Stimulated activated effector memory CD8-positive, alpha-beta T cell treated with anti-CD3 and anti-CD28 coated beads, Interleukin-12 subunit alpha, Interleukin-12 subunit beta, amount 100 ng/mL, for 72 hours (primary cell): ENCODE measurements around the gene NAB1.
"Not testable (repeated sequence)": the region's sequence is repeated elsewhere in the genome, so short reads cannot be mapped to it uniquely, and the experiment has no call there.

ENCODE experiments used
- ATAC-seq: fragments of 150-1000 bp; cut with Tn5 transposase; 2 replicates; pipeline ENCODE4 v1.10.0; 2021
- DNase-seq, 2 donors: peaks; one replicate each; pipeline ENCODE4 v3.0.0; 2021 to 2022; ENCODE audit warnings: low spot score in 2 of 2
- H3K27ac Mint-ChIP-seq: one replicate; pipeline ENCODE4 v1.8.0; 2022; ENCODE audit warnings: mild to moderate bottlenecking, mixed read lengths
- H3K36me3 Mint-ChIP-seq: one replicate; pipeline ENCODE4 v1.8.0; 2022; ENCODE audit warnings: mild to moderate bottlenecking, mixed read lengths
- H3K4me1 Mint-ChIP-seq: one replicate; pipeline ENCODE4 v1.8.0; 2022; ENCODE audit warnings: mixed read lengths
- H3K4me3 Mint-ChIP-seq: one replicate; pipeline ENCODE4 v1.8.0; 2022; ENCODE audit warnings: mild to moderate bottlenecking, mixed read lengths
- H3K9me3 Mint-ChIP-seq: one replicate; pipeline ENCODE4 v1.8.0; 2022; ENCODE audit warnings: mixed read lengths

The NAB1 gene

GRCh38 chr2:190649035-190649797 is at the start of gene NAB1:
NAB1 (plus strand) TSS chr2:190649083; CDS start chr2:190659177, 10,094 bp downstream.
- H3K4me3 Mint-ChIP-seq = peak within 1 kb of the TSS; percentile 90
- H3K9me3 Mint-ChIP-seq = no peaks in the 10 kb centered on the region
- peak; percentile 56 to 86 for DNase-seq
- H3K36me3 Mint-ChIP-seq = peaks cover 21% of the 10 kb centered on the region
- H3K4me1 Mint-ChIP-seq = peaks cover 19% of the 10 kb centered on the region
- peak within 1 kb of the TSS; percentile 96 for H3K27ac Mint-ChIP-seq
- ATAC-seq = peak; percentile 78

DNA sequence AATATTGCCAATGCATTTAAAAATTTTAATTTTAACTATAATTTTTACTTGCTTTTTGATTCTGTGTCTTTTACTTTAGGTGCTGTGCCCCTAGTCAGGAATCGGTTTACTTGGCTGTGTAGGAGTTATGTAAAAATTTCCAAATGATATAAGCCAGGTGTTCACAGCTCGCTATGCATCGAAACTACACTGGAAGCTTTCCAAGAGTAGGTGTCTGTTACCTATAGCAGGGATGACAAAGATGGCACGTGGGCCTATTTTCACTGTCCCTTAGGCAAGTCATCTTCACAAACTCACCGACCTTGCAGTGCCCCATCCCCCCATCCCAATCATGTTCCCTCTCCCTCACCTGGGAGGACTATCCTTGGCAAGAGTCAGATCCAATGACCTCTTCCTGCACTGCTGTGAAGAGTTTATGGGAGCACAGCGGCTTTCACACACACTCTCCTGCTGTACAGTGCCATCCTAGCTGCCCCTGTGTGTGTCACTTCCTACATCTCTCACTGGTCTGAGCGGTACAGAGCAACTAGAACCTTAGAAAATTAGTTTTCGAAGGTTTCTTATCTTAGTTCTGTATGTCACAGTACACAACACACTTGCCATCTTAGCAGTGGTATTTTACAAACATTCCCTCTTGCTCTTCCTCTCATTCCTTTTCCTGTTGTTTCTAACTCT is 49.2 kb upstream of the NAB1 start:
- Mint-ChIP-seq H3K4me1 (peaks cover 11% of the 10 kb centered on the region), H3K36me3 (no peaks in the 10 kb centered on the region), H3K9me3 (no peaks in the 10 kb centered on the region), H3K4me3 (no peak overlapping the region), H3K27ac (no peak overlapping the region)
- no peak for DNase-seq
- ATAC-seq = no peak

DNA sequence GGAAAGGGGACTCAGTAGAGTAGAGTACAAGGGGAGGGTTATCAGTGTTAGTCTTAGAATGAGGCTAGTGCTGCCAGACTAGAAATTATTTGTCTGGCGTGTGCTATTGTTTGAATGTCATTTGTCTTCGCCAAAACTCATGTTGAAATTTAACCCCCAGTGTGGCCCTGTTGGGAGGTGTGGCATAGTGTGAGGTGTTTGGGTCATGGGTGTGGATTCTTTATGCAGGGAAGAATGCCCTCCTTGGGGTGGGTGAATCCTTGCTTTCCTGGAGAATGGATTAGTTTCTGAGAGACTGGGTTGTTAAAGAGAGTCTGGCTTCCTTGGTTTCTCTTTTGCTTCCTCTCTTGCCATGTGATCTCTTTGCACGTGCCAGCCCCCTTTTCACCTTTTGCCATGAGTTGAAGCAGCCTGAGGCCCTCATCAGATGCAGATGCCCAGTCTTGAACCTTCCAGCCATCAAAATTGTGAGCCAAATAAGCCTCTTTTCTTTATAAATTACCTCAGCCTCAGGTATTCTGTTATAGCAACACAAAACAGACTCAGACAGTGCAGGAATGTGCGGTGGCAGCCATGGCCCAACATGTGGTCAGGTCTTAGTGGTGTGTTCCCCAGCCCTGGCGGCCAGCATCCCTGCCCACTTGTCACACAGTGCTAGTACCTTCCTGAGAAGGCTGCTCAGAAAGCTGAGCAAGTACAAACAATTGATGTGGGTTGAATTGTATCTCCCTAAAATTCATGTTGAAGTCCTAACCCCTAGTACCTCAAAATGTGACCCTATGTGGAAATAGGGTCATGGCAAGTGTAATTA is 48.4 kb upstream of the NAB1 start:
- Mint-ChIP-seq H3K4me1 (peaks cover 11% of the 10 kb centered on the region), H3K4me3 (no peak overlapping the region), H3K27ac (peak overlapping the region; percentile 58), H3K9me3 (no peaks in the 10 kb centered on the region), H3K36me3 (no peaks in the 10 kb centered on the region)
- ATAC-seq (no peak), DNase-seq (no peak)

- no peak for DNase-seq
Observed at GRCh38 chr2:190603374-190603773, 45.5 kb upstream of the NAB1 start.

GRCh38 chr2:190607014-190607597 is 41.8 kb upstream of the NAB1 start:
- ATAC-seq (no peak), DNase-seq (no peak)
- Mint-ChIP-seq H3K36me3 (no peaks in the 10 kb centered on the region), H3K4me3 (no peak overlapping the region), H3K9me3 (no peaks in the 10 kb centered on the region), H3K4me1 (peaks cover 6% of the 10 kb centered on the region), H3K27ac (no peak overlapping the region)

More at GRCh38 chr2:190603374-190603773, 45.5 kb upstream of the NAB1 start:
- Mint-ChIP-seq H3K9me3 (no peaks in the 10 kb centered on the region), H3K4me1 (peaks cover 17% of the 10 kb centered on the region), H3K36me3 (no peaks in the 10 kb centered on the region), H3K4me3 (no peak overlapping the region), H3K27ac (no peak overlapping the region)
- no peak for ATAC-seq

GRCh38 chr2:190607657-190608357 is 41.1 kb upstream of the NAB1 start:
- no peak for ATAC-seq
- H3K36me3 Mint-ChIP-seq = no peaks in the 10 kb centered on the region
- H3K27ac Mint-ChIP-seq = no peak overlapping the region
- H3K9me3 Mint-ChIP-seq = no peaks in the 10 kb centered on the region
- H3K4me1 Mint-ChIP-seq = peaks cover 6% of the 10 kb centered on the region
- DNase-seq = no peak
- no peak overlapping the region for H3K4me3 Mint-ChIP-seq

DNA sequence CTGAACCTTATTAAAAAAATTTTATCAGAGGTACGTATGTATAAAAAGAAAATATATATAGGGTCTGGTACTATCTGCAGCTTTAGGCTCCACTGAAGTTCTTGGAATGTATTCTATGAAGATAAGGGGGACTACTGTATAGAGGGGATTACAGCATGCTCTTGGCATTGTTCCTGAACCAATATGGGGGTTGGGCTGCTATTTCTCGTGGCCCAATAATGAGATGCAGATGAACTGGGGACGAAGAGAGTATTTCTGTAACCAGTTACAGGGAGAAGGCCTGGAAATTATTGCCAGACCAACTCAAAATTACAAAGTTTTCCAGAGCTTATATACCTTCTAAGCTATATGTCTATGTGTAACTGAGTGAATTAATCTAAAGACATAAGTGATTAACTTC is 40.0 kb upstream of the NAB1 start:
- H3K9me3 Mint-ChIP-seq, DNase-seq, H3K4me1 Mint-ChIP-seq, H3K27ac Mint-ChIP-seq, ATAC-seq, H3K36me3 Mint-ChIP-seq, H3K4me3 Mint-ChIP-seq: not testable (repeated sequence)

DNA sequence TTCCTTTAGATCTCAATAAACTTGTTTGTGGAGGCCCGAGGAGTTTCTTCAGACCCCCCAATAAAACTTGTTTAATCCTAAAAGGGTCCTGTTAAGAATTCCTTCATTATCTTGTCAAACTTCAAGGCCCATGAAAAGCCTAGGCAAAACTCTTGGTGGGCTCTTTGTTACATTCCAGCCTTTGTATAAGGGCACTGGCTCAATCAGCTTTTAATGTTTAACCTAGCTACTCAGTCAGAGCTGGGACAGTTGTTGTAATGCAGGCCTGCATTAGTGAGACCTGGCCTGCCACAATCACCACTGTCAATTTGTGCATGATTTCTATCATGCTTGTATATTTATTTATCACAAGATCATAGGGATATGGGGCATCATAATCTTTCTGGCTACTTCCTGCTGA is 39.5 kb upstream of the NAB1 start:
- DNase-seq, H3K27ac Mint-ChIP-seq, H3K9me3 Mint-ChIP-seq, H3K4me1 Mint-ChIP-seq, ATAC-seq, H3K36me3 Mint-ChIP-seq, H3K4me3 Mint-ChIP-seq: not testable (repeated sequence)

DNA sequence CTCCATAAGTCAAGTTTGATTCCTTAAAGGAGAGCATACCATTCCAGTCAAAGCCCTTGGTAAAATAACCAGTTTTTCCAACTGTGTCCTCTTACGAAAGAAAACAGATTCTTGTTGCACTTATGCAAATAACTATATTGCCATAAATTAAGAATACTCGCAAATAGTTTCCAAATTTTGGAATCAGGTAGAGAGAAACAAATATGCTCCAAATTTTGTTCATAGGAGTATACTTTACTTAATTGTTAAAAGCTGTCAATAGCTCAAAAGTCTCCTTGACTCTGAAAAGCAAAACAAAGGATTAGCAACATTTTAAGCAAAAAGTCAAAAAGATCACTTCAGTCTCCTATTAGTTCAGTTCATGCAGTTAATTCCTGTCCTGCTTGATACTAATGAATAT is 38.4 kb upstream of the NAB1 start:
- H3K4me3 Mint-ChIP-seq, H3K27ac Mint-ChIP-seq, H3K9me3 Mint-ChIP-seq, ATAC-seq, H3K36me3 Mint-ChIP-seq, DNase-seq, H3K4me1 Mint-ChIP-seq: not testable (repeated sequence)

GRCh38 chr2:190615555-190616200 is 33.2 kb upstream of the NAB1 start:
- Mint-ChIP-seq H3K4me1 (no peaks in the 10 kb centered on the region), H3K27ac (no peak overlapping the region)

GRCh38 chr2:190618030-190618429 is 30.9 kb upstream of the NAB1 start:
- H3K4me3 Mint-ChIP-seq = no peak overlapping the region
- no peak for ATAC-seq
- no peaks in the 10 kb centered on the region for H3K9me3 Mint-ChIP-seq
- H3K4me1 Mint-ChIP-seq = no peaks in the 10 kb centered on the region
- no peak overlapping the region for H3K27ac Mint-ChIP-seq
- no peak for DNase-seq
- no peaks in the 10 kb centered on the region for H3K36me3 Mint-ChIP-seq

More at GRCh38 chr2:190615555-190616200, 33.2 kb upstream of the NAB1 start:
- no peak overlapping the region for H3K4me3 Mint-ChIP-seq
- no peak for DNase-seq
- H3K9me3 Mint-ChIP-seq = no peaks in the 10 kb centered on the region
- ATAC-seq = no peak
- H3K36me3 Mint-ChIP-seq = no peaks in the 10 kb centered on the region

GRCh38 chr2:190625691-190626090 is 23.2 kb upstream of the NAB1 start:
- no peak overlapping the region for H3K27ac Mint-ChIP-seq
- DNase-seq = no peak
- H3K4me1 Mint-ChIP-seq = peaks cover 18% of the 10 kb centered on the region
- no peak for ATAC-seq
- no peak overlapping the region for H3K4me3 Mint-ChIP-seq
- H3K9me3 Mint-ChIP-seq = peaks cover 6% of the 10 kb centered on the region
- no peaks in the 10 kb centered on the region for H3K36me3 Mint-ChIP-seq

- H3K36me3 Mint-ChIP-seq = no peaks in the 10 kb centered on the region
- H3K9me3 Mint-ChIP-seq = peaks cover 6% of the 10 kb centered on the region
- no peak overlapping the region for H3K4me3 Mint-ChIP-seq
- DNase-seq = no peak
- H3K4me1 Mint-ChIP-seq = peaks cover 18% of the 10 kb centered on the region
- ATAC-seq = no peak
- no peak overlapping the region for H3K27ac Mint-ChIP-seq
Observed at GRCh38 chr2:190626641-190627210, 22.2 kb upstream of the NAB1 start.
